ENCODE results near the gene CBARP.
"Not testable (repeated sequence)": the region's sequence is repeated elsewhere in the genome, so short reads cannot be mapped to it uniquely, and the experiment has no call there.

CBARP gene

GRCh38 chr19:1205114-1206099, 32.4 kb downstream of the CBARP start, which contains the start of gene STK11:
STK11 (plus strand) TSS chr19:1205778; CDS start chr19:1206914, 1,136 bp downstream.
- peaks cover 16% of the 10 kb centered on the region for H3K4me1 ChIP-seq (ENCODE audit: insufficient read depth, insufficient read length)
- peak; percentile 95 for DNase-seq (ENCODE audit: low read depth, low spot score)

GRCh38 chr19:1200614-1201013, 37.2 kb downstream of the CBARP start:
- H3K9ac ChIP-seq (ENCODE audit: insufficient read length, low read depth); DNase-seq (ENCODE audit: low read depth, low spot score); H3K36me3 ChIP-seq (ENCODE audit: insufficient read depth, insufficient read length, low read length); H3K27me3 ChIP-seq (ENCODE audit: insufficient read depth, insufficient read length); H3K4me1 ChIP-seq (ENCODE audit: insufficient read depth, insufficient read length); H3K9me3 ChIP-seq (ENCODE audit: insufficient read depth, low read length); H3K4me3 ChIP-seq (ENCODE audit: insufficient read length, low read depth): not testable (repeated sequence)

More at GRCh38 chr19:1205114-1206099, 32.4 kb downstream of the CBARP start, which contains the start of gene STK11:
- peaks cover 28% of the 10 kb centered on the region for H3K36me3 ChIP-seq (ENCODE audit: insufficient read depth, insufficient read length, low read length)
- peak within 1 kb of the TSS; percentile 93 for H3K9ac ChIP-seq (ENCODE audit: insufficient read length, low read depth)
- H3K27me3 ChIP-seq (ENCODE audit: insufficient read depth, insufficient read length), result peaks cover 3% of the 10 kb centered on the region
- no peak for TF ChIP-seq SUZ12 (IDR thresholded peaks at IDR 0.05; ENCODE audit: extremely low read depth, insufficient read depth, insufficient read length)
- peak; percentile 77 for TF ChIP-seq YY1 (IDR thresholded peaks at IDR 0.05; ENCODE audit: insufficient read depth, insufficient read length)
- H3K4me3 ChIP-seq (ENCODE audit: insufficient read length, low read depth), result peak within 1 kb of the TSS; percentile 73
- H3K9me3 ChIP-seq (ENCODE audit: insufficient read depth, low read length), result no peaks in the 10 kb centered on the region

DNA sequence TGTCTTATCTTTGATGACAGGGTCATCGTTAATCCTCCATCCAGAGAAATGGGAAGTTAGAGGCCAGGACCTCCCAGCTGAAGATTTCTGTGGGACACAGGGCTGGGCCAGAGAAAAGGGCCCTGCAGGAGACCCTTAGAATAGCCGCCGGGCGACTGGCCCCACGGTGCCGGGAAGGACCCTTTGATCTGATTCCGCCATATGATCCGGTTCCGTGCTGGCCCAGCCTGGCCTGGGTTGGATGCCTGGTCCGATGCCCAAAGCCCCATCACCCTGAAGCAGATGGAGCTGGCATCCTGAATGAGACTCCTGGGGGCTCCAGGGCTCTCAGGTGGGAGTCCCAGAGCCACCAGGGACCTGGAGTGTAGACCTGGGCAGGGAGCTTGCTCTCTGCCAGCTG, 38.3 kb downstream of the CBARP start:
- no peak overlapping the region for H3K9ac ChIP-seq (ENCODE audit: insufficient read length, low read depth)
- no peaks in the 10 kb centered on the region for H3K4me1 ChIP-seq (ENCODE audit: insufficient read depth, insufficient read length)
- no peak for DNase-seq (ENCODE audit: low read depth, low spot score)
- H3K36me3 ChIP-seq (ENCODE audit: insufficient read depth, insufficient read length, low read length), result no peaks in the 10 kb centered on the region
- H3K4me3 ChIP-seq (ENCODE audit: insufficient read length, low read depth), result no peak overlapping the region
- no peaks in the 10 kb centered on the region for H3K27me3 ChIP-seq (ENCODE audit: insufficient read depth, insufficient read length)
- H3K9me3 ChIP-seq (ENCODE audit: insufficient read depth, low read length), result no peaks in the 10 kb centered on the region
- TF ChIP-seq ZNF274 (IDR thresholded peaks at IDR 0.05; ENCODE audit: low read depth, low read length), result no peak
- TF ChIP-seq YY1 (IDR thresholded peaks at IDR 0.05; ENCODE audit: insufficient read depth, insufficient read length), result no peak
- no peak for TF ChIP-seq SUZ12 (IDR thresholded peaks at IDR 0.05; ENCODE audit: extremely low read depth, insufficient read depth, insufficient read length)

DNA sequence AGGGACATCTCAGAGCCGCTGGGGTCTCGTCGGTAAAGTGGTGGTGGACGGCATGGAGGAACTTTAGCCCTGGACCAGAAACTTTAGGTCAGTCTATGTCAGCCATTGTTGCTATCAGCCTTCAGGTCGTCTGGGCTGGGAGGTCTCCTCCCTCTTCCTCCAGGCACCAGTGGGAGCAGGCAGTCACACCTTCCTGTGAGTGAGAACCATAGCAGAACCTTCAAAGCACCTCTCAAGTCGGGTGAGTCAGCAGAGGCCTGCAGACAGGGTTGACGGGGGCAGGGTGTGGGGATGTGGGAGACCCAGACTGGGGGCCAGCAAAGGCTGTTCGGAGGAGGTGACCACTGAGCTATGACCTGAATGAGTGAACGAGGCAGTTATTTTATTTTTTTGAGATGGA, 48.4 kb downstream of the CBARP start:
- TF ChIP-seq ZNF274 (IDR thresholded peaks at IDR 0.05; ENCODE audit: low read depth, low read length) (no peak), YY1 (IDR thresholded peaks at IDR 0.05; ENCODE audit: insufficient read depth, insufficient read length) (no peak), SUZ12 (IDR thresholded peaks at IDR 0.05; ENCODE audit: extremely low read depth, insufficient read depth, insufficient read length) (no peak)
- Histone ChIP-seq H3K4me3 (ENCODE audit: insufficient read length, low read depth) (no peak overlapping the region), H3K9ac (ENCODE audit: insufficient read length, low read depth) (no peak overlapping the region)

GRCh38 chr19:1183543-1184172, 54.1 kb downstream of the CBARP start:
- H3K9ac ChIP-seq (ENCODE audit: insufficient read length, low read depth), result peak overlapping the region; percentile 57
- H3K4me1 ChIP-seq (ENCODE audit: insufficient read depth, insufficient read length), result peaks cover 15% of the 10 kb centered on the region
- H3K9me3 ChIP-seq (ENCODE audit: insufficient read depth, low read length), result no peaks in the 10 kb centered on the region
- no peak for DNase-seq (ENCODE audit: low read depth, low spot score)
- no peaks in the 10 kb centered on the region for H3K36me3 ChIP-seq (ENCODE audit: insufficient read depth, insufficient read length, low read length)
- no peak overlapping the region for H3K4me3 ChIP-seq (ENCODE audit: insufficient read length, low read depth)
- H3K27me3 ChIP-seq (ENCODE audit: insufficient read depth, insufficient read length), result no peaks in the 10 kb centered on the region
- TF ChIP-seq SUZ12 (IDR thresholded peaks at IDR 0.05; ENCODE audit: extremely low read depth, insufficient read depth, insufficient read length), result no peak
- TF ChIP-seq ZNF274 (IDR thresholded peaks at IDR 0.05; ENCODE audit: low read depth, low read length), result no peak
- TF ChIP-seq YY1 (IDR thresholded peaks at IDR 0.05; ENCODE audit: insufficient read depth, insufficient read length), result no peak

More for the DNA sequence above, 48.4 kb downstream of the CBARP start:
- Histone ChIP-seq H3K36me3 (ENCODE audit: insufficient read depth, insufficient read length, low read length) (no peaks in the 10 kb centered on the region), H3K27me3 (ENCODE audit: insufficient read depth, insufficient read length) (no peaks in the 10 kb centered on the region), H3K9me3 (ENCODE audit: insufficient read depth, low read length) (no peaks in the 10 kb centered on the region), H3K4me1 (ENCODE audit: insufficient read depth, insufficient read length) (peaks cover 5% of the 10 kb centered on the region)
- no peak for DNase-seq (ENCODE audit: low read depth, low spot score)

DNA sequence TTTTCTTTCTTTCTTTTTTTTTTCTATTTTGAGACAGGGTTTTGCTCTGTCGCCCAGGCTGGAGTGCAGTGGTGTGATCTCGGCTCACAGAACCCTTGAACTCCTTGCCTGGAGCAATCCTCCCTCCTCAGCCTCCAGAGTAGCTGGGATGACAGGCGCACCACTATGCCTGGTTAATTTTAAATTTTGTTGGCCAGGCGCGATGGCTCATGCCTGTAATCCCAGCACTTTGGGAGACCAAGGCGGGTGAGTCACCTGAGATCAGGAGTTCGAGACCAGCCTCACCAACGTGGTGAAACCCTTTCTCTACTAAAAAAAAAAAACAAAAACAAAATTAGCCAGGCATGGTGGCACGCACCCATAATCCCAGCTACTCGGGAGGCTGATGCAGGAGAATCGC, 55.1 kb downstream of the CBARP start:
- Histone ChIP-seq H3K9me3 (ENCODE audit: insufficient read depth, low read length) (no peaks in the 10 kb centered on the region), H3K27me3 (ENCODE audit: insufficient read depth, insufficient read length) (no peaks in the 10 kb centered on the region), H3K9ac (ENCODE audit: insufficient read length, low read depth) (no peak overlapping the region), H3K4me1 (ENCODE audit: insufficient read depth, insufficient read length) (peaks cover 15% of the 10 kb centered on the region), H3K4me3 (ENCODE audit: insufficient read length, low read depth) (no peak overlapping the region), H3K36me3 (ENCODE audit: insufficient read depth, insufficient read length, low read length) (no peaks in the 10 kb centered on the region)
- TF ChIP-seq YY1 (IDR thresholded peaks at IDR 0.05; ENCODE audit: insufficient read depth, insufficient read length) (no peak), SUZ12 (IDR thresholded peaks at IDR 0.05; ENCODE audit: extremely low read depth, insufficient read depth, insufficient read length) (no peak), ZNF274 (IDR thresholded peaks at IDR 0.05; ENCODE audit: low read depth, low read length) (no peak)
- no peak for DNase-seq (ENCODE audit: low read depth, low spot score)

GRCh38 chr19:1182068-1182467, 55.7 kb downstream of the CBARP start:
- DNase-seq (ENCODE audit: low read depth, low spot score), result no peak
- Histone ChIP-seq H3K36me3 (ENCODE audit: insufficient read depth, insufficient read length, low read length) (no peaks in the 10 kb centered on the region), H3K9ac (ENCODE audit: insufficient read length, low read depth) (no peak overlapping the region), H3K4me1 (ENCODE audit: insufficient read depth, insufficient read length) (peaks cover 19% of the 10 kb centered on the region), H3K4me3 (ENCODE audit: insufficient read length, low read depth) (no peak overlapping the region), H3K9me3 (ENCODE audit: insufficient read depth, low read length) (no peaks in the 10 kb centered on the region), H3K27me3 (ENCODE audit: insufficient read depth, insufficient read length) (no peaks in the 10 kb centered on the region)
- TF ChIP-seq ZNF274 (IDR thresholded peaks at IDR 0.05; ENCODE audit: low read depth, low read length) (no peak), SUZ12 (IDR thresholded peaks at IDR 0.05; ENCODE audit: extremely low read depth, insufficient read depth, insufficient read length) (no peak), YY1 (IDR thresholded peaks at IDR 0.05; ENCODE audit: insufficient read depth, insufficient read length) (no peak)

Measured in NT2/D1 (cell line).